H1 (cell line): ENCODE results near the gene RIIAD1.

Source experiments
- ATF2 ChIP-seq: IDR thresholded peaks from 2 replicates; pipeline ENCODE4 v1.6.1; 2012; ENCODE audit warnings: low read length, inconsistent platforms
- BRCA1 ChIP-seq: IDR thresholded peaks from 2 replicates; pipeline ENCODE4 v1.6.1; 2012; ENCODE audit warnings: low read depth, low read length, improper control_type of control experiment
- CHD2 ChIP-seq: IDR thresholded peaks from 2 replicates; pipeline ENCODE4 v1.6.1; 2012; ENCODE audit warnings: low read length, improper control_type of control experiment
- CREB1 ChIP-seq: IDR thresholded peaks from 2 replicates; pipeline ENCODE4 v1.6.1; 2012; ENCODE audit warnings: inconsistent platforms
- EP300 ChIP-seq, 2 experiments: IDR thresholded peaks; 1 replicate in 1 of 2; 2 replicates in 1 of 2; pipeline ENCODE4 v1.6.1; 2011 to 2012; ENCODE audit warnings: low read depth in 2 of 2, low read length in 2 of 2, mild to moderate bottlenecking in 2 of 2, borderline replicate concordance in 1 of 2, inconsistent platforms in 1 of 2, moderate library complexity in 1 of 2
- EZH2 ChIP-seq: fragments of 200-600 bp; sonication (generic); IDR thresholded peaks from 2 replicates; pipeline ENCODE4 v1.7.1; 2012; ENCODE audit warnings: low read depth, mild to moderate bottlenecking, moderate library complexity, low read length, inconsistent platforms; ENCODE audit not compliant: severe bottlenecking
- HDAC6 ChIP-seq: IDR thresholded peaks from one replicate; pipeline ENCODE4 v1.7.1; 2012; ENCODE audit warnings: low read depth, mild to moderate bottlenecking, inconsistent platforms, low read length, moderate library complexity
- NRF1 ChIP-seq: IDR thresholded peaks from 2 replicates; pipeline ENCODE4 v1.6.1; 2011; ENCODE audit warnings: mild to moderate bottlenecking, low read depth, low read length, improper control_type of control experiment
- PHF8 ChIP-seq: fragments of 200-600 bp; sonication (generic); conservative IDR thresholded peaks from 2 replicates; pipeline ENCODE4 v1.7.1; 2012; ENCODE audit warnings: low read depth, mild to moderate bottlenecking, inconsistent platforms, low read length, moderate library complexity
- RXRA ChIP-seq: IDR thresholded peaks from 2 replicates; pipeline ENCODE4 v1.6.1; 2011; ENCODE audit warnings: low read depth, mild to moderate bottlenecking, low read length, moderate library complexity; ENCODE audit not compliant: insufficient read depth
- SP1 ChIP-seq: IDR thresholded peaks from 2 replicates; pipeline ENCODE4 v1.6.1; 2011; ENCODE audit warnings: low read depth, low read length
- YY1 ChIP-seq: IDR thresholded peaks from 2 replicates; pipeline ENCODE4 v1.6.1; 2011; ENCODE audit warnings: low read depth, mild to moderate bottlenecking, low read length
- TF ChIP-seq, protein P1 (sequence below), 3 experiments: IDR thresholded peaks; 1 replicate in 2 of 3; 2 replicates in 1 of 3; pipeline versions ENCODE4 v1.5.1 to v1.6.1; 2011; ENCODE audit warnings: low read length in 3 of 3, mild to moderate bottlenecking in 3 of 3, inconsistent platforms in 2 of 3, low read depth in 1 of 3, moderate library complexity in 1 of 3; ENCODE audit not compliant: insufficient read depth in 1 of 3; ENCODE audit errors: control extremely low read depth in 1 of 3

GRCh38 chr1:151681923-151682322 lies 39.4 kb upstream of the RIIAD1 start:
- TF ChIP-seq CREB1 (no peak), RXRA (no peak), PHF8 (no peak), HDAC6 (no peak), SP1 (no peak), EP300 (IDR thresholded peaks at IDR 0.05; ENCODE audit: borderline replicate concordance in 1 of 2, low read depth in 2 of 2, low read length in 2 of 2) (no peak), YY1 (no peak), ATF2 (no peak), BRCA1 (no peak), CHD2 (no peak), NRF1 (no peak), EZH2 (no peak)
- TF ChIP-seq, protein P1, sequence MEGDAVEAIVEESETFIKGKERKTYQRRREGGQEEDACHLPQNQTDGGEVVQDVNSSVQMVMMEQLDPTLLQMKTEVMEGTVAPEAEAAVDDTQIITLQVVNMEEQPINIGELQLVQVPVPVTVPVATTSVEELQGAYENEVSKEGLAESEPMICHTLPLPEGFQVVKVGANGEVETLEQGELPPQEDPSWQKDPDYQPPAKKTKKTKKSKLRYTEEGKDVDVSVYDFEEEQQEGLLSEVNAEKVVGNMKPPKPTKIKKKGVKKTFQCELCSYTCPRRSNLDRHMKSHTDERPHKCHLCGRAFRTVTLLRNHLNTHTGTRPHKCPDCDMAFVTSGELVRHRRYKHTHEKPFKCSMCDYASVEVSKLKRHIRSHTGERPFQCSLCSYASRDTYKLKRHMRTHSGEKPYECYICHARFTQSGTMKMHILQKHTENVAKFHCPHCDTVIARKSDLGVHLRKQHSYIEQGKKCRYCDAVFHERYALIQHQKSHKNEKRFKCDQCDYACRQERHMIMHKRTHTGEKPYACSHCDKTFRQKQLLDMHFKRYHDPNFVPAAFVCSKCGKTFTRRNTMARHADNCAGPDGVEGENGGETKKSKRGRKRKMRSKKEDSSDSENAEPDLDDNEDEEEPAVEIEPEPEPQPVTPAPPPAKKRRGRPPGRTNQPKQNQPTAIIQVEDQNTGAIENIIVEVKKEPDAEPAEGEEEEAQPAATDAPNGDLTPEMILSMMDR (IDR thresholded peaks at IDR 0.05; ENCODE audit: control extremely low read depth in 1 of 3, insufficient read depth in 1 of 3, low read depth in 1 of 3, low read length in 3 of 3): no peak
